Activated CD4-positive, alpha-beta T cell treated with anti-CD3 and anti-CD28 coated beads, Interleukin-2, amount 10 ng/mL, durations not matched to agents 7 days and 5 days (primary cell): ENCODE measurements around the gene ADK. TPM values are rescaled to one million over a fixed set of nuclear protein-coding genes. Genes with fewer than 3 reads are reported as not detected.

Source experiments
- CTCF ChIA-PET: fragments of 350-600 bp; sonication (Branson Sonifier 250); formaldehyde crosslinking; loops from one replicate; lab custom pipeline; 2021; ENCODE audit warnings: antibody characterized with exemption; lab: Charles Lee
- POLR2A ChIA-PET: fragments of 350-600 bp; sonication (Branson Sonifier 250); formaldehyde crosslinking; loops from one replicate; lab custom pipeline; 2021; ENCODE audit warnings: antibody characterized with exemption; lab: Charles Lee
- DNase-seq: peaks from one replicate; pipeline ENCODE4 v3.0.0-alpha.2; 2020
- H3K27ac Mint-ChIP-seq: one replicate; pipeline ENCODE4 v1.8.0; 2021; ENCODE audit warnings: mild to moderate bottlenecking, moderate library complexity, mixed read lengths
- H3K27me3 Mint-ChIP-seq: one replicate; pipeline ENCODE4 v1.8.0; 2021; ENCODE audit warnings: mixed read lengths
- H3K36me3 Mint-ChIP-seq: one replicate; pipeline ENCODE4 v1.8.0; 2021; ENCODE audit warnings: low read depth, mixed read lengths
- H3K4me1 Mint-ChIP-seq: one replicate; pipeline ENCODE4 v1.8.0; 2021; ENCODE audit warnings: mixed read lengths
- H3K4me3 Mint-ChIP-seq: one replicate; pipeline ENCODE4 v1.8.0; 2021; ENCODE audit warnings: mild to moderate bottlenecking, moderate library complexity, mixed read lengths
- H3K9me3 Mint-ChIP-seq: one replicate; pipeline ENCODE4 v1.8.0; 2021; ENCODE audit warnings: mixed read lengths
- total RNA-seq, 2 experiments: library from RNA; stranded (reverse); gene quantifications; one replicate each; pipeline ENCODE4 v1.2.3, GENCODE V29; 2021

Gene ADK
- total RNA-seq, 2 experiments from 2014 or later: 36.8 to 38.5 TPM

DNA sequence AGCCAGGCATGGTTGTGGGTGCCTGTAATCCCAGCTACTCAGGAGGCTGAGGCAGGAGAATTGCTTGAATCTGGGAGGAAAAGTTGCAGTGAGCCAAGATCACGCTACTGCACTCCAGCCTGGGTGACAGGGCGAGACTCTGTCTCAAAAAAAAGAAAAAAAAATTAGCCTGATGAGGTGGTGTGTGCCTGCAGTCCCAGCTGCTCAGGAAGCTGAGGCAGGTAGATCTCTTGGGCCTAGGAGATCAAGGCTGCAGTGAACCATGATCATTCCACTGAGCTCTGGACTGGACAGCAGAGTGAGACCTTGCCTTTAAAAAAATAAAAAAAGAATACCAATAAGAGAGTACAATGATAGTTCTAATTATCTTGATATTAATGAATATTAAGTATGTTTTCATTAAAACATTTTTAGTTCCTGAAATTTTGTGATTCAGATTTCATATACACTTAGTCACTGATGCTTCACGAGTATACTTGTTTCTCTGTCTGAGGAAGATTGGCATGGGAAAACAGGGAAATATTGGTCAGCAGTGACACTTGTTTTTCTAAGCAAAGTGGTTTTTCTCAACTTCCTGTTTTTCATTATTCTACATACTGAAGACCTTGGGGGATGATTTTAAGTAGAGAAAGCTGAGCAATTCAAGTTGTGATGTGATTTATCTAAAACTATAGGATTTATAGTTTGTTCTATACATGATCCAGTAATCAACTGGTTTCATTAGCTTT, 76.8 kb downstream of the ADK start:
- no peaks in the 10 kb centered on the region for H3K27me3 Mint-ChIP-seq
- H3K27ac Mint-ChIP-seq: peak overlapping the region; percentile 93
- peak overlapping the region; percentile 36 for H3K4me3 Mint-ChIP-seq
- peaks cover 42% of the 10 kb centered on the region for H3K4me1 Mint-ChIP-seq
- no peak for DNase-seq
- H3K36me3 Mint-ChIP-seq: peaks cover 14% of the 10 kb centered on the region
- ChIA-PET POLR2A (interaction anchor here (0.7 kb wide), 1 partner anchor 104 kb away, joined by 3 read pairs; no protein-coding TSS in a partner anchor), CTCF (interaction anchor here (0.7 to 2.0 kb wide), 2 partner anchors 15 to 49 kb away, joined by 3 to 5 read pairs; no protein-coding TSS in a partner anchor)
- H3K9me3 Mint-ChIP-seq: no peaks in the 10 kb centered on the region

GRCh38 chr10:74231375-74231774, 80.4 kb downstream of the ADK start:
- H3K9me3 Mint-ChIP-seq: no peaks in the 10 kb centered on the region
- no peak overlapping the region for H3K4me3 Mint-ChIP-seq
- peaks cover 29% of the 10 kb centered on the region for H3K4me1 Mint-ChIP-seq
- H3K27ac Mint-ChIP-seq: no peak overlapping the region
- ChIA-PET POLR2A (no interaction called here), CTCF (interaction anchor here (0.6 kb wide), 2 partner anchors 13 to 852 kb away, joined by 3 read pairs; no protein-coding TSS in a partner anchor)
- no peak for DNase-seq
- H3K36me3 Mint-ChIP-seq: peaks cover 7% of the 10 kb centered on the region
- no peaks in the 10 kb centered on the region for H3K27me3 Mint-ChIP-seq

DNA sequence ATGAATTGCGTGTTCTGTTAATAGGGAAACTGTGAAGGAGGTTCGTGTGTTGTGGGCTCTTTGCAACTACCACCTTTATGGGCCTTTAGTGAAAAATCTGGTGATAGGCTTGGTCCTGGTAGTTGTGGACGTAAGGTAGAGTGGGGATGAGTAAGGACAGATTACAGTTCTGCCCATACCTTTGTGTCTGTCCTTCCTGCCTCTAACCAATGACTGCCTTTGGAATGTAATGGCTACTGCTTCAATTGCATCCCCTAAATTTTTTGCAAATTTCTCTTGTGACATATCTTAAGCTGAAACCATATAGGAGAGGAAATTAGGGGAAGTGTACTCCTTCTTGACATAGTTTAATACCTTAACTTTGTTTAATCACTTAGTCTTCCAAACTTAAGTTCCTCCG, 82.3 kb downstream of the ADK start:
- H3K9me3 Mint-ChIP-seq: no peaks in the 10 kb centered on the region
- no peaks in the 10 kb centered on the region for H3K27me3 Mint-ChIP-seq
- POLR2A ChIA-PET: no interaction called here
- CTCF ChIA-PET: interaction anchor here (1.8 kb wide), 1 partner anchor 8 kb away, joined by 6 read pairs; no protein-coding TSS in a partner anchor
- H3K4me3 Mint-ChIP-seq: no peak overlapping the region
- H3K36me3 Mint-ChIP-seq: peaks cover 5% of the 10 kb centered on the region
- H3K4me1 Mint-ChIP-seq: peaks cover 19% of the 10 kb centered on the region
- H3K27ac Mint-ChIP-seq: no peak overlapping the region
- DNase-seq: no peak

DNA sequence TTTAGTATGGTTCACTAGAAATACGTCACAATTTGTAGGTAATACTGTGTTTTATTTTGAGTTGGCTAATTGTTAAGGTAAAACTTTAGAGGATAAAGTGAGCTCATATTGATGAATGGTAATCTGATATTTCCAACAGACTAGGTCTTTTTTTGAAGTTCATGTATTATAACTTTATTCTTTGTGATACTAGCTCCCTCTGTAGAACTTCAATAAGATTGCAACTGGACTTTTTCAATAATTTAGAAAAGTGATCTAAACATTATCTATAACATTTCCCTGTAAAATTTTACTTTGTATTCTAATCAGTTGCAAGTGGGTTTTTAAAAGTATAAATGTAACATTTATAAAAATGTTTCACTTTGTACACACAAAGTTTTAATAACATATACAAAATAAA, 83.5 kb downstream of the ADK start:
- Mint-ChIP-seq H3K27me3 (no peaks in the 10 kb centered on the region), H3K4me1 (peaks cover 15% of the 10 kb centered on the region), H3K27ac (no peak overlapping the region), H3K36me3 (peaks cover 3% of the 10 kb centered on the region), H3K4me3 (no peak overlapping the region), H3K9me3 (no peaks in the 10 kb centered on the region)
- DNase-seq: no peak
- ChIA-PET CTCF (interaction anchor here (0.7 to 1.8 kb wide), 5 partner anchors 9 to 404 kb away, joined by 3 to 6 read pairs (median 4); no protein-coding TSS in a partner anchor), POLR2A (interaction anchor here (1.1 kb wide), 1 partner anchor 22 kb away, joined by 3 read pairs; no protein-coding TSS in a partner anchor)

DNA sequence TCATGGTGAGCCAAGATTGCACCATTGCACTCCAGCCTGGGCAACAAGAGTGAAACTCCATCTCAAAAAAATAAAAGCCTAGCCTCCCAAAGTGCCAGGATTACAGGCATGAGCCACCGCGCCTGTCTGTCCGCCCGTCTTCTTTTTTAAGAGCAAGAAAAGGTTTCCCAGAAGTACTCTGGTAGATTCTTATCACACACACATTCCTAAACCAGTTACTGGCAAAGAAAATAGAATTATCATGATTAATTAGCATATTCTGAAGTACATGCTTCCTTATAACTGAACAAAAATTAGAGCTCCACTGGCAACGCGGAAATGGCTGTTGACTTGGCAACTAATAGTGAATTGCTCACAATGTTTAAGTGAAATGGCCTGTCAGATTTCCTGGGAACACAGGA, 87.0 kb downstream of the ADK start:
- POLR2A ChIA-PET: interaction anchor here (0.6 kb wide), 1 partner anchor 990 kb away, joined by 3 read pairs; no protein-coding TSS in a partner anchor

DNA sequence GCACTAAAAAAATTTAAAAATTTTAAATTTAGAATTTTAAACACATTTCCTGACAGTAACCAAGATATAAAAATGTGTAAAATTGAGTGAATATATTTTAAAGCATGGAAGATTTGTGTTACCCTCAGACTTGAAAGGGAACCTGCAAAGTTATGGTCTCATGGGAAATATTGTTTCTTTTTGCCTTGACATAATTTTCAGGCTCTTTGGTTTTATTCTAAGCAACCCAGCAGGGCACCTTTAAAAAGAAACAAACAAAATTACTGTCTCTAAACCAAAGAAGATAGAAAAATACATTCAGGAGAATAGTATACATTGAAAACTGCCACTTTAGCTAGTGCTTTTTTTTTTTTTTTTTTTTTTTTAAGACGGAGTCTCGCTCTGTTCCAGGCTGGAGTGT, 87.5 kb downstream of the ADK start:
- Mint-ChIP-seq H3K4me1 (peaks cover under 1% of the 10 kb centered on the region), H3K9me3 (no peaks in the 10 kb centered on the region), H3K27ac (no peak overlapping the region), H3K4me3 (no peak overlapping the region), H3K36me3 (peaks cover 7% of the 10 kb centered on the region), H3K27me3 (no peaks in the 10 kb centered on the region)
- POLR2A ChIA-PET: interaction anchor here (0.6 kb wide), 1 partner anchor 990 kb away, joined by 3 read pairs; no protein-coding TSS in a partner anchor
- no peak for DNase-seq
- CTCF ChIA-PET: no interaction called here

More for the DNA sequence above, 87.0 kb downstream of the ADK start:
- no peaks in the 10 kb centered on the region for H3K27me3 Mint-ChIP-seq
- no peak overlapping the region for H3K27ac Mint-ChIP-seq
- H3K4me3 Mint-ChIP-seq: no peak overlapping the region
- CTCF ChIA-PET: no interaction called here
- no peaks in the 10 kb centered on the region for H3K9me3 Mint-ChIP-seq
- DNase-seq: no peak
- peaks cover 5% of the 10 kb centered on the region for H3K36me3 Mint-ChIP-seq
- H3K4me1 Mint-ChIP-seq: peaks cover 3% of the 10 kb centered on the region

DNA sequence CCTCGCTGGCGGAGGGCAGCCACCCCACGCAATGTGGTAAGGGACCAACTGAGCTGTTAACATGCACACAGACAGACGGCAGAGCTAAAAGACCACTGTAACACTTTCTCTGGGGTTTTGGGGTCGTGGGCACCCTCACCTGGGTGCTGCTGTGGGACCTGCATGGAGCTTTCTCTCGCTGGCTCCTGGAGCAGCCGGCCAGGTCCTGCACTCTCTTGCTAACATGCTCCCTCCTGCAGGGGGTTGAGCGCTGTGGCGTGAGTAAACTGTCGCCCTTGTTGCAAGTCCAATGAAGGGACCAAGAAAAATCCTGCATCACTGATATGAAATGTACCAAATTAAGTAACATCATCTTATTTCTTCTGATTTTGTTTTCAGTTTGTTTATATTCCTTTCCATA, 92.0 kb downstream of the ADK start:
- POLR2A ChIA-PET: interaction anchor here (0.7 kb wide), 1 partner anchor 10 kb away, joined by 3 read pairs; no protein-coding TSS in a partner anchor
- Mint-ChIP-seq H3K4me3 (no peak overlapping the region), H3K4me1 (no peaks in the 10 kb centered on the region), H3K36me3 (peaks cover 7% of the 10 kb centered on the region), H3K27ac (no peak overlapping the region), H3K9me3 (no peaks in the 10 kb centered on the region), H3K27me3 (no peaks in the 10 kb centered on the region)
- CTCF ChIA-PET: interaction anchor here (1.3 to 2.2 kb wide), 4 partner anchors 8 to 967 kb away, joined by 3 to 5 read pairs (median 4); no protein-coding TSS in a partner anchor
- DNase-seq: no peak

- H3K36me3 Mint-ChIP-seq: peaks cover 7% of the 10 kb centered on the region
- H3K27me3 Mint-ChIP-seq: no peaks in the 10 kb centered on the region
- no peaks in the 10 kb centered on the region for H3K4me1 Mint-ChIP-seq
- POLR2A ChIA-PET: no interaction called here
- CTCF ChIA-PET: interaction anchor here (0.6 to 2.2 kb wide), 6 partner anchors 9 to 966 kb away, joined by 3 to 5 read pairs (median 3); no protein-coding TSS in a partner anchor
- no peaks in the 10 kb centered on the region for H3K9me3 Mint-ChIP-seq
- no peak overlapping the region for H3K27ac Mint-ChIP-seq
- DNase-seq: peak; percentile 42
- H3K4me3 Mint-ChIP-seq: no peak overlapping the region
Measured at GRCh38 chr10:74244097-74244685, 93.2 kb downstream of the ADK start.

DNA sequence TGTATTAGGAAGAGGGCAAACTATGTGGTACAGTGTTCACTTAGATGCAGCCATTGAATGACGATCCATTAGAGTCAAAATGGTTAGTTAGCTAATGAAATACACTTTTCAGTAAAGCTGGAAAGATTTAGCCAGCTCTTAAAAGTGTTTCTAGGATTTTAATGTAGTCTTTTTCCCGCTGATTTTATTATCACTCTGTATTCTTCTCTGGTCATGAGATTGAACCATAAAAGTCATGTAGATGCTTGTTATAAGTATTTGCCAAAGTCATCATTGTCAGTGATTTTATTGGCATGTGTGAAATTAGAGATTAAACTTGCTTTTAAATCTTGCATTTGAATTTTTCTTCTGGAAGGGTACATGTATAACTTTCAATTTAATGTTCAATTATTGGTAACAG, 93.8 kb downstream of the ADK start:
- ChIA-PET POLR2A (no interaction called here), CTCF (interaction anchor here (0.6 to 2.2 kb wide), 4 partner anchors 10 to 965 kb away, joined by 3 to 5 read pairs (median 4); no protein-coding TSS in a partner anchor)
- Mint-ChIP-seq H3K4me1 (no peaks in the 10 kb centered on the region), H3K27ac (no peak overlapping the region), H3K9me3 (no peaks in the 10 kb centered on the region), H3K4me3 (no peak overlapping the region), H3K36me3 (peaks cover 7% of the 10 kb centered on the region), H3K27me3 (no peaks in the 10 kb centered on the region)
- DNase-seq: no peak

- no peaks in the 10 kb centered on the region for H3K27me3 Mint-ChIP-seq
- H3K27ac Mint-ChIP-seq: no peak overlapping the region
- no peaks in the 10 kb centered on the region for H3K4me1 Mint-ChIP-seq
- no peaks in the 10 kb centered on the region for H3K9me3 Mint-ChIP-seq
- H3K4me3 Mint-ChIP-seq: no peak overlapping the region
- DNase-seq: no peak
- ChIA-PET POLR2A (no interaction called here), CTCF (interaction anchor here (0.6 kb wide), 1 partner anchor 179 kb away, joined by 4 read pairs; no protein-coding TSS in a partner anchor)
- peaks cover 7% of the 10 kb centered on the region for H3K36me3 Mint-ChIP-seq
Measured at GRCh38 chr10:74246495-74246894, 95.5 kb downstream of the ADK start.

GRCh38 chr10:74249865-74250264, 98.8 kb downstream of the ADK start:
- Mint-ChIP-seq H3K27me3 (no peaks in the 10 kb centered on the region), H3K4me3 (no peak overlapping the region), H3K4me1 (no peaks in the 10 kb centered on the region), H3K27ac (no peak overlapping the region), H3K36me3 (no peaks in the 10 kb centered on the region), H3K9me3 (no peaks in the 10 kb centered on the region)
- CTCF ChIA-PET: no interaction called here
- DNase-seq: no peak
- POLR2A ChIA-PET: interaction anchor here (0.5 kb wide), 1 partner anchor 103 kb away, joined by 8 read pairs; no protein-coding TSS in a partner anchor

- Mint-ChIP-seq H3K27ac (no peak overlapping the region), H3K9me3 (no peaks in the 10 kb centered on the region), H3K4me3 (no peak overlapping the region), H3K4me1 (peaks cover 7% of the 10 kb centered on the region), H3K36me3 (no peaks in the 10 kb centered on the region), H3K27me3 (no peaks in the 10 kb centered on the region)
- POLR2A ChIA-PET: no interaction called here
- CTCF ChIA-PET: interaction anchor here (0.9 kb wide), 1 partner anchor 817 kb away, joined by 3 read pairs; no protein-coding TSS in a partner anchor
- no peak for DNase-seq
Measured at GRCh38 chr10:74255214-74255613, 104.2 kb downstream of the ADK start.
